Thyroid gland (tissue), 4 donors: ENCODE results near the gene SHROOM3.

Source experiments
- POLR2A ChIP-seq, 2 donors: fragments of 450-650 bp; IDR thresholded peaks; one replicate each; pipeline ENCODE4 v1.6.1; 2017; ENCODE audit warnings: antibody characterized with exemption in 2 of 2, mild to moderate bottlenecking in 2 of 2, moderate library complexity in 1 of 2
- TF ChIP-seq, protein P1 (sequence below), 6 experiments: fragments of 200-600 bp in 3 of 6; fragments of 450-650 bp in 3 of 6; sonication (generic) in 3 of 6; IDR thresholded peaks; one replicate each; pipeline ENCODE4 v1.5.1; 2016 to 2019; ENCODE audit warnings: antibody characterized with exemption in 6 of 6, mild to moderate bottlenecking in 2 of 6, inconsistent platforms in 1 of 6, moderate library complexity in 1 of 6

DNA sequence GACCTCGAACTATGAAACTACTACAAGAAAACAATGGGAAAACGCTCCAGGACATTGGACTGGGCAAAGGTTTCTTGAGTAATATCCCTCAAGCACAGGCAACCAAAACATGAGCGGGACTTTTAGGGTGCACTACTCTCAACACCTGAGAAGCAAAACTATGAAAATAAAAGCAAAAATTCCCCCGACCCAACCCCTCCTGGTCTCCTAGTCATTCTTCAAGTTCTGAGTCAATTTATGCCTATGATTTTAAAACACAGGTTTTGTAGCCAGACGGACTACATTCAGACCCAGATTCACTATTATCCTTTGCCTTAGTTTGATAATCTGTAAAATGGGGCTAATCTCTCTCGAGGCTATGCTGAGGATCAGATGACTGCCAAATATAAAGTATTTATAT lies 365.9 kb downstream of the SHROOM3 start:
- TF ChIP-seq, protein P1, sequence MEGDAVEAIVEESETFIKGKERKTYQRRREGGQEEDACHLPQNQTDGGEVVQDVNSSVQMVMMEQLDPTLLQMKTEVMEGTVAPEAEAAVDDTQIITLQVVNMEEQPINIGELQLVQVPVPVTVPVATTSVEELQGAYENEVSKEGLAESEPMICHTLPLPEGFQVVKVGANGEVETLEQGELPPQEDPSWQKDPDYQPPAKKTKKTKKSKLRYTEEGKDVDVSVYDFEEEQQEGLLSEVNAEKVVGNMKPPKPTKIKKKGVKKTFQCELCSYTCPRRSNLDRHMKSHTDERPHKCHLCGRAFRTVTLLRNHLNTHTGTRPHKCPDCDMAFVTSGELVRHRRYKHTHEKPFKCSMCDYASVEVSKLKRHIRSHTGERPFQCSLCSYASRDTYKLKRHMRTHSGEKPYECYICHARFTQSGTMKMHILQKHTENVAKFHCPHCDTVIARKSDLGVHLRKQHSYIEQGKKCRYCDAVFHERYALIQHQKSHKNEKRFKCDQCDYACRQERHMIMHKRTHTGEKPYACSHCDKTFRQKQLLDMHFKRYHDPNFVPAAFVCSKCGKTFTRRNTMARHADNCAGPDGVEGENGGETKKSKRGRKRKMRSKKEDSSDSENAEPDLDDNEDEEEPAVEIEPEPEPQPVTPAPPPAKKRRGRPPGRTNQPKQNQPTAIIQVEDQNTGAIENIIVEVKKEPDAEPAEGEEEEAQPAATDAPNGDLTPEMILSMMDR (IDR thresholded peaks at IDR 0.05) = no peak
- no peak for TF ChIP-seq POLR2A (IDR thresholded peaks at IDR 0.05)
